GM18505 (cell line): ENCODE results near the gene WWOX.
"Not testable (repeated sequence)": the region's sequence is repeated elsewhere in the genome, so short reads cannot be mapped to it uniquely, and the experiment has no call there.

Experiments used
- ATAC-seq: cut with Tn5 transposase; IDR thresholded peaks from one replicate; pipeline ENCODE4 v1.9.1; 2021; ENCODE audit not compliant: unreplicated experiment
- POLR2A ChIP-seq: IDR thresholded peaks from 4 replicates; pipeline ENCODE4 v1.6.1; 2011; ENCODE audit warnings: borderline replicate concordance; ENCODE audit not compliant: insufficient read depth, insufficient read length; ENCODE audit errors: extremely low read depth

WWOX gene

DNA sequence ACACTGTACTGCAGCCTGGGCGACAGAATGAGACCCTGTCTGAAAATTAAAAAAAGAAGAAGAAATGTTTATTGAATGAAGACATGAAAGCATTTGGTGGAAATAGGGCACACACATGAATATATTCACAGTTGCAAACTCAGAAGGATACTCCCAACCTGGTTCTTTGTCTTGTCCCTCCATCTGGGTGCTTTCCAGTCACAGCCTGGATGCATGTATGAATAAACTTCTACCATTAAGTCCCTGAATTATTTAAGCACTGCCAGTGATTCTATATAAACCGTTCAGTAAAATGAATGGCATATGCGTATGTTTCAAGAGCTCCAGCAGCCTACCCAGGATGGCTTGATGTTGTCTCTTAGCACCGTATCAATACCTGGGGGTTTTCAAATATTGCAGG lies 591.1 kb downstream of the WWOX start:
- ATAC-seq = no peak
- no peak for TF ChIP-seq POLR2A

DNA sequence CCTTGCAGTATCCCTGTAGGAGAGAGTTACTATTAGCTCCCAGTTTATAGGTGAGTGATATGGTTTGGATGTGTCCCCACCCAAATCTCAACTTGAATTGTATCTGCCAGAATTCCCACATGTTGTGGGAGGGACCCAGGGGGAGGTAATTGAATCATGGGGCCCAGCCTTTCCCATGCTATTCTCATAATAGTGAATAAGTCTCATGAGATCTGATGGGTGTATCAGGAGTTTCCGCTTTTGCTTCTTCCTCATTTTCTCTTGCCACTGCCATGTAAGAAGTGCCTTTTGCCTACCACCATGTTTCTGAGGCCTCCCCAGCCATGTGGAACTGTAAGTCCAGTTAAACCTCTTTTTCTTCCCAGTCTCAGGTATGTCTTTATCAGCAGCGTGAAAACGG lies 592.3 kb downstream of the WWOX start:
- not testable (repeated sequence) for ATAC-seq

DNA sequence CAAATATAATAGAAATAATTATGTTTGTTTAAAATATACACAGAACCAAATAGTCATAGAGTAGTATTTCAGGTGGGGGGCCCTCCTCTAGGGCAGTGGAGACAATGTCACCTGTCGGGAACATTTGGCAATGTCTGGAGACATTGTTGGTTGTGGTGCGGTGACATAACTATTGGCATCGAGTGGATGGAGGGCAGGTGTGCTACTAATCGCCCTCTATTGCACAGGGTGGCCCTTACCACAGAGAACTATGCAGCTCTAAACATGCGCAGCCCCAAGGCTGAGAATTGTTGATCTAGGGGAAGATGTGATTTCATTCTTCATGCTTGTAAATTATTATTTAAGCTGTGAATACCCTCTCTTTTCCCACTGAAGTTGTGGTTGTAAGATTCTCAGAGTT lies 594.0 kb downstream of the WWOX start:
- ATAC-seq = no peak
- TF ChIP-seq POLR2A = no peak

DNA sequence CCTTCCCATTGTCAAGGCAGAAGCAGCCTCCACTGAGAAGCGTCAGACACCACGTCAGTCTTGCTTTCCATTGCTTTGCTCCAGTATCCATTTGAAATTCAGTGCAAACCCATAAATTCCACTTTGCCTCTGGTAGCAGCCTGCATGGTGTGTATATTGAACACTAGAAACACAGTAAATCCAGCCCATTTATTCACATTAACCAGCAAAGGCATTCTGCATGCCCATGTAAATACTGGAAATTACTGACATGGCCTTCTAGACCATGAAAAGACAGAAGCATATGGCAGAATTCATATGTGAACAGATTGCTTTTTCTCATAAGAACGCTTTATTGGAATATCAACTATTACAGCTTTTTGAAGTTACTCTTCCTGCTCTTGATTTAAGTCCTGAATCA lies 595.0 kb downstream of the WWOX start:
- no peak for ATAC-seq
- TF ChIP-seq POLR2A = no peak

DNA sequence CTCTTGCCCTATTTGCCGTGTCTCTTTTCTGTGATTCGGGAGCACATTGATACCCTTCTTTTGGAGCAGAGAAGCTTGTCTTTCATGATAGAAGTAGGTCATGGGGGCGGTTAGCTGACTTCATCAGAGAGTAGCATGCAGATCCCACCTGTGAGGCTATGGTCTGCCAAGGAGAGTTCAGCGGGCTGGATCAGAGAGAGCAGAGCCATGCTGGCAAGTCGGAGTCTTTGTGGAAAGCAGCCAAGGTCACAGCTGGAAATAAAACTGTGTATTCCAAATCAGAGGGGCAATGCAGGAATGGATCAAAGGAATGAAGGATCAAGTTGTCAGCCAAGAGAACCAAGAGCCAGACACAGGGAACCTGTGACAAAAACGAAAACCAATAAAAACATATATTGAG lies 595.9 kb downstream of the WWOX start:
- no peak for ATAC-seq
- no peak for TF ChIP-seq POLR2A

DNA sequence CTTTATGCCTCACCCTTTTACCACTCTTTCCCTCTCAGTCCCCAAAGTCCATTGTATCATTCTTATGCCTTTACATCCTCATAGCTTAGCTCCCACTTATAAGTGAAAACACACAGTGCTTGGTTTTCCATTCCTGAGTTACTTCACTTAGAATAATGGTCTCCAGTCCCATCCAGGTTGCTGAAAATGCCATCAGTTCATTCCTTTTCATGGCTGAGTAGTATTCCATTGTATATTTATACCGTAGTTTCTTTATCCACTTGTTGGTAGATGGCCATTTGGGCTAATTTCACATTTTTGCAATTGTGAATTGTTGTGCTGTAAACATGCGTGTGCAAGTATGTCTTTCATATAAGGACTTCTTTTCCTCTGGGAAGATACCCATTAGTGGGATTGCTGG lies 597.3 kb downstream of the WWOX start:
- no peak for ATAC-seq
- no peak for TF ChIP-seq POLR2A

DNA sequence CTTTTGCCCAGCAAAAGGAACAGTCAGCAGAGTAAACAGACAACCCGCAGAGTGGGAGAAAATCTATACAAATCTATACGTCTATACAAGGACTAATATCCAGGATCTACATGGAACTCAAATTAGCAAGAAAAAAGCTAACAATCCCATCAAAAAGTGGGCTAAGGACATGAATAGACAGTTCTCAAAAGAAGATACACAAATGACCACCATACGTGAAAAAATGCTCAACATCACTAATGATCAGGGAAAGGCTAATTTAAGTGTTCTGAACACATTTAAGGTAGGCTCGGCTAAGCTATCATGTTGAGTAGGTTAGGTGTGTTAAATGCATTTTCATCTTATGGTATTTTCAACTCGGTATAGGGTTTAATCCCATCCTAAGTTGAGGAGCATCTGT lies 598.0 kb downstream of the WWOX start:
- ATAC-seq = no peak

DNA sequence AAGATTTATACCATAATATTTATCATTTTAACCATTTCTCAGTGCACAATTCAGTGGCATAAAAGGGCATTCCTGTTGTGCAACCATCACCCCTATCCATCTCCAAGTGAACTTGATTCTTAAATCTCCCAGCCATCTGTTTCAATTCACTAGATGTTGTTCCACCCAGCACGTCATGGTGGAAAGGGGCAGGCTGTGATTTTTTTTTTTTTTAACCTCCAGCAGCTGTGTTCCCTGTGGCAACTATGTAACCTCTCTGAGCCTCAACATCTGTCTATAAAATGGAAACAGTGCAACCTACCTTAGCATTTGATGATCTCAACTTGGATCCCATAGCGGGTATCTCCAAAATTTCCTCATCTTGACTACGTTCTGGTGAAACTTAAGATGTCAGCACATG lies 604.5 kb downstream of the WWOX start:
- no peak for ATAC-seq
- TF ChIP-seq POLR2A = no peak

More for the DNA sequence above, 598.0 kb downstream of the WWOX start:
- no peak for TF ChIP-seq POLR2A

DNA sequence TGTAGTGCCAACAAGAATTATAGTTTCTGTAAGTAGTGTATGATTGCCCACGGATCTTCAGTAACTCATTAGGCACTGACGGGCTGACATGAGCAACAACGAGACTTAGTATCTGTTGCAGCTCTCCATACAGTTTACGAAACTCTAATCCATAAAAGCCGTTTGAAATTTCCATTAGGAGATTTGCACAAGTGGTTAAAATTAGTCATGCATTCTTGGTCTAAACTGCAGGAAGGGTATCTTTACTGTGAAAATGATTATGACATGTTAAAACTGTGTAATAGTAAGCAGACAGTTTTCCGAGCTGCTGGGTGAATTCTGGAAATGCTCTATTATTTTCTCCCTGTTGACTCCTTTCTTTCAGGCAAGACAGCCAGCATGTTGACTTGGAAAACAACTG lies 605.0 kb downstream of the WWOX start:
- no peak for ATAC-seq

DNA sequence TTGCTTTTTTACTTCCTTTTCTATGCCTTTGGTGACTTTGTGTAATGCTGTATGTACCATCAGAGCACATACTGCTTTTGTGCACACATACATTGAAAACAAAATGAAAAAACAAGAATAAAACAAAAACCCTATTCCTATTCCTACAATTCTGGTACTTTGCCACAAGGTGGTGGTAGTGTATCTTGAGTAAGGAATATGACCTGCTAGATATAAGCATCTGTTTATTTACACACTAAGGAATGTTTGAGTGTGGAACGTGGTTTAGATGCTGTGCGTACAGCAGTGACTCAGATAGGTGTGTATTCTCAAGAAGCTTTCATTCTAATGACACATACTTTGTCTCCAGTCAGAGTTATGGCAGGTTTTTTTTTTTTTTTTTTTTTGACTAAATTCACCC lies 606.2 kb downstream of the WWOX start:
- no peak for ATAC-seq
- TF ChIP-seq POLR2A = no peak

More for the DNA sequence above, 605.0 kb downstream of the WWOX start:
- TF ChIP-seq POLR2A = no peak

DNA sequence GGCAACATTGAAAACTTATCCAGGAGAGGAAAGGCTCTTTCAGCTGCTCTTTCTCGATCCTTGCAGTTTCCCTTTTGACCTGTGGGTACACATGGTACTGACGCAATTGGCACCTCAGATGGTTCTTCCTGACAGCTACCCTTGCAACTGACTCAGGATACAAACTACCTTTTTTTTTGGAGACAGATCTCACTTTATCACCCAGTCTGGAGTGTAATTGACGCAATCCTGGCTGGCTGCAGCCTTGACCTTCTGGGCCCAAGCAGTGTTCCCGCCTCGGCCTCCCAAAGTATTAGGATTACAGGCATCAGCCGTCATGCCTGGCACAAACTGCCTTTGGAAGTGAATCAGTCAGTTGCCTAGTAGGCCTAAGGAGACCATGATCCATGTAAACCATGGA lies 607.2 kb downstream of the WWOX start:
- ATAC-seq = no peak
- TF ChIP-seq POLR2A = no peak

DNA sequence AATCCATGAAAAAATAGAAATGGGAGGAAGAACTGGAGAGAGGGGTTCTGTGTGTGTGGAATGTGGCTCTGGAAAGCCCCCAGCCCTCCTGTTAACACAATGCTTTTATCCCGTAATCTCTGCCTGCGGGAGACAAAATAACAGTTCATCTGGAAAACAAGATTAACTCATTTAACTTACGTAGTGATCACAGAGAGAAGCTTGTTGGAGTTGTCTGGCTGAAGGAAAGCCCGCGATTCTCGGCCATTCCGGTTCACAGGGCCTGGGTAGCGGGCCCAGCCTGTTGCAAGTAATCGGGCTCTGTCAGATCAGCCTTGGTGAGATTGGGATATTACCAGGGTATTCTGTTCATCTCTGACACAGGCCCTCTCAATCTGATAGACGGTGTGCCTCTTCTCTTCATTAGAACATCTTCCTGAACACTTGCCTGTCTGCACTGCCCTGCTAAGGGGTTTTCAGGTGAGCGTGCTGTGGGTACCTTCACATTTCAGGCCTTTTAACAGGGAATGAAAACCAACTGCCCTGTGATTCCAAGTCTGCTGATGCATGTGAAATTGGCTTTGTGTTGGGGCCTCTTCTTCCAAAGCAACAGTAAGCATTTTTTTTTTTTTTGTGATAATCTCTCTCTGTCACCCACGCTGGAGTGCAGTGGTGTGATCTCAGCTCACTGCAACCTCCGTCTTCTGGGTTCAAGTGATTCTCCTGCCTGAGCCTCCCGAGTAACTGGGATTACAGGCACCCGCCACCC lies 609.9 kb downstream of the WWOX start:
- no peak for TF ChIP-seq POLR2A
- no peak for ATAC-seq

DNA sequence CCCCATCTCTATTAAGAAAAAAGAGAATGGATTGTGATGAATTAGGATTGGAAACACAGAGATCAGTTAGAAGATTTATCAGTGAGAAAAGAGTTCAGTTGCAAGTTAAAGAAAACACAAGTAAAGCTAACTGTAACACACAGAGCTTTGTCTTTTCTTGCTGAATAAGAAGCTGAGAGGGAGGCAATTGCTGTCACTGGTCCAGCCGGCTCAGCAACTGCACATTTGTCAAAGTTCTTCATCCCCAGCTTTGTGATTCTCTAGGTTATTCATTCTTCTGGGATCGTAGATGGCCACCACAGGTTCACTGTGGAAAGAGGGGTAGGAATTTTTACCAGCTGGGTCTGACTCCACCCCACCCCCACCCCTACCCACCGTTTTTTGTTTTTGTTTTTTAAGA lies 615.7 kb downstream of the WWOX start:
- ATAC-seq = no peak
- TF ChIP-seq POLR2A = no peak

DNA sequence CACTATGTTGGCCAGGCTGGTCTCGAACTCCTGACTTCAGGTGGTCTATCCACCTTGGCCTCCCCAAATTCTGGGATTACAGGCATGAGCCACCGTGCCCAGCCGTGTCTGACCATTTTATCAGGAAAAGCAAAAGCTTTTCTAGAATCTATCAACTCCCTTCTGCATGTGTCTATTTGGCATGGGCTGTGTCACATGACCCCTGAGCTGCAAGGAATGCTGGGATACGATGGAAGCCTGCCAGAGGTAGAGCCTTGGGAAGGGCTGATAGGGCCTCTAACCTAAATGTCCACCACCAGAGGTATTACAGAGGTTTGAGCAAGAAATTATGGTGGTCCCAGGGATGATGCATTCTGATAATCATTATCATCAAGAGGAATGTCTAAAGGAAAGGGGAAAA lies 616.2 kb downstream of the WWOX start:
- no peak for TF ChIP-seq POLR2A
- no peak for ATAC-seq

DNA sequence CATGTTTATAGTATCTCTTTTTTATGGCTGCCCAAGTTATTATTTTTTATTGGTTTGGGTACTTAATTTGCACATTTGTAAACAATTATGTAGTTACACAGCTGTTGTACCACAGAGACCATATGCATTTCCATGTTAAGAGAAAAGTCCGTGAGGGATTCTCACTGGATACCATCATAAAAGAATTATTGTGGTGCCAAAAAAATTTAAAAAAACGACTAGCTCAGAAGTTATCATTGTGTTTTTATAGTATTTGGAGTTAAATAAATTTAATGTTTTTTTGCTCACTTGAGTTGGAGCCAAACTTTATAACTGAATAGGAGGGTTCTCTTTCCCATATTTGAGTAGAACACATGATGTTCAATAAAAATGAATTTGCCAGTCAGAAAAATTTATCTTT lies 618.7 kb downstream of the WWOX start:
- no peak for TF ChIP-seq POLR2A

DNA sequence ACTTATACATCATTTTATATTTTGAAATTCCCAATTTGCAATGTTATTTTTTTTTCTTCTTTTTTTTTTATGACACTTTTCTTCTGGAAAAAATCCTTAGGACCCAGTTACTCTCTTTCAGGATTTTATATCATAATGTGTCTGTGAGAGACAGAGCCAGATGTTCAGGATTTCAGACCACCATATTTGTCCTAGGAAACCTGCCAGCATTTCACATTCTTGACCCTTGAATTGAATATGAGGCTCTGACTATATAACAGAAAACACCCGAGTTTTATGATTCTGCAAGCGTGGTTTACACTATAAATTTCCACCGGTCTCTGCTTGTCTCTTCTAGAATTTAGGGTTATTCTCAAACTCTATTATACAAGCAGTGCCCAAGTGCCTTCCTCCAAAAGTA lies 621.0 kb downstream of the WWOX start:
- no peak for TF ChIP-seq POLR2A
- ATAC-seq = no peak

More for the DNA sequence above, 618.7 kb downstream of the WWOX start:
- no peak for ATAC-seq

DNA sequence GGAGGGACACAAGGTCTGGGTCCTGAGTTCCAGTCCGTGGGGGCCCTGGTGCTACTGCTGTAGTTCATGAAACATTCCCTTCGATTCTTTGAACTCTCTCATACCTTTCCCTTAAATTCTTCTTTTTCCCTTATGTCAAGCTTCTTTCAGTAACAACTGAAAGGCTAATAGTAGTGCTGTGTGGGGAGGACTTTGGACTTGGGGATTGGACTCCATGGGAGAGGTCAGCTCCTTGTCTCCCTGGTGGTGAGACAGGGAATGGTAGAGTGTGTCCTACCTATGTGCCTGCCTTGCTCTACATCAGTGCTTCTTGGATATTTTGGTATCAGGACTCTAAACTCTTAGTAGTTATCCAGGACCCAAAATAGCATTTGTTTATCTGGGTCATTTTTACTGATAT lies 628.1 kb downstream of the WWOX start:
- no peak for TF ChIP-seq POLR2A
- ATAC-seq = no peak
